ENCODE results near the gene OR14A2.

GRCh38 chr1:247721222-247721621 lies 26.7 kb downstream of the OR14A2 start:
- no peak for TF ChIP-seq CTCF (conservative IDR thresholded peaks at IDR 0.05)
- TF ChIP-seq ZFX (IDR thresholded peaks at IDR 0.05), result no peak

Data from C4-2B (cell line).